Activated T-cell treated with anti-CD3 and anti-CD28 coated beads, Interleukin-2, amount 50 U/mL, for 1 hour (primary cell): ENCODE results near the gene BAZ1B.
"Not testable (repeated sequence)": the region's sequence is repeated elsewhere in the genome, so short reads cannot be mapped to it uniquely, and the experiment has no call there.

Source experiments
- DNase-seq: peaks from one replicate; pipeline ENCODE4 v3.0.0-alpha.2; 2020

Gene BAZ1B, protein sequence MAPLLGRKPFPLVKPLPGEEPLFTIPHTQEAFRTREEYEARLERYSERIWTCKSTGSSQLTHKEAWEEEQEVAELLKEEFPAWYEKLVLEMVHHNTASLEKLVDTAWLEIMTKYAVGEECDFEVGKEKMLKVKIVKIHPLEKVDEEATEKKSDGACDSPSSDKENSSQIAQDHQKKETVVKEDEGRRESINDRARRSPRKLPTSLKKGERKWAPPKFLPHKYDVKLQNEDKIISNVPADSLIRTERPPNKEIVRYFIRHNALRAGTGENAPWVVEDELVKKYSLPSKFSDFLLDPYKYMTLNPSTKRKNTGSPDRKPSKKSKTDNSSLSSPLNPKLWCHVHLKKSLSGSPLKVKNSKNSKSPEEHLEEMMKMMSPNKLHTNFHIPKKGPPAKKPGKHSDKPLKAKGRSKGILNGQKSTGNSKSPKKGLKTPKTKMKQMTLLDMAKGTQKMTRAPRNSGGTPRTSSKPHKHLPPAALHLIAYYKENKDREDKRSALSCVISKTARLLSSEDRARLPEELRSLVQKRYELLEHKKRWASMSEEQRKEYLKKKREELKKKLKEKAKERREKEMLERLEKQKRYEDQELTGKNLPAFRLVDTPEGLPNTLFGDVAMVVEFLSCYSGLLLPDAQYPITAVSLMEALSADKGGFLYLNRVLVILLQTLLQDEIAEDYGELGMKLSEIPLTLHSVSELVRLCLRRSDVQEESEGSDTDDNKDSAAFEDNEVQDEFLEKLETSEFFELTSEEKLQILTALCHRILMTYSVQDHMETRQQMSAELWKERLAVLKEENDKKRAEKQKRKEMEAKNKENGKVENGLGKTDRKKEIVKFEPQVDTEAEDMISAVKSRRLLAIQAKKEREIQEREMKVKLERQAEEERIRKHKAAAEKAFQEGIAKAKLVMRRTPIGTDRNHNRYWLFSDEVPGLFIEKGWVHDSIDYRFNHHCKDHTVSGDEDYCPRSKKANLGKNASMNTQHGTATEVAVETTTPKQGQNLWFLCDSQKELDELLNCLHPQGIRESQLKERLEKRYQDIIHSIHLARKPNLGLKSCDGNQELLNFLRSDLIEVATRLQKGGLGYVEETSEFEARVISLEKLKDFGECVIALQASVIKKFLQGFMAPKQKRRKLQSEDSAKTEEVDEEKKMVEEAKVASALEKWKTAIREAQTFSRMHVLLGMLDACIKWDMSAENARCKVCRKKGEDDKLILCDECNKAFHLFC (N-terminal part only)

DNA sequence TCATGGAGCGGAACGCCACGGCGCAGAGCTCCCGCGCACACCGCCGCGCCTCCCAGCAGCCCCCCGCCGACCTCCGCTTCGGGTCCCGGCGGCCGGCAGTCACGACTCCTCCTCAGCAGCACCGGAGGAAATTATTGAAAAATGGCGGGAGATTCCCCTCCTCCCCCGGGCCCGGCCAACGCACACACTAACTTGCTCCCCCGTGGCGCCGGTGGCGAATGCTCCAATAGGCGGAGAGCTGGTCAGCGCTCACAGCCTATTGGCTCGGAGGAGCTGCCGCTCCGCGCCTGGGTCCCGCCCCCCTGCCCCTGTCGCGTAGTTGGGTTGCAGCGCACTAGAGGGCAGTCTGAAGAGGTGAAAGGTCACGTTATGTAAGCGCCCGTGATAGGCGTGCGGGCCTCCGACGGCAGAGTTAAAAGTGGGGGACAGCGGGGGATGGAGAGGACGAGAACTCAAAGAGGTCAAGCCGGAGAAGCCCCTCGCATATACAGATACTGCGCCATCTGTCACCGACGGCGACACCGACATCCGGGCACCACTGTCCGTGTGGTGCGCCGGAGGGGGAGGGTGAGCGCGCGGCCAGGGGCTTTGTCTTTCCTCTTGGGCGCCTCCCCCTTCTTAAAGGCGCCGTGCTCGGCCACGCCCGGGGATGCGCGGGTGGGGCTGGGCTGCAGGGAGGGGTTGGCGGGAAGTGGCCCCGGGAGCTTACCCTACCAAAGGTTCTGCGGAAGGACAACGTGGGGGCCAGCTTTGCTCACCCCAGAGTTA, at the start of gene BAZ1B:
Gene BAZ1B (minus strand): TSS at position 189 of the 768 bp plus-strand sequence. CDS start 360 bp downstream, outside the sequence.
- peak; percentile 94 for DNase-seq

DNA sequence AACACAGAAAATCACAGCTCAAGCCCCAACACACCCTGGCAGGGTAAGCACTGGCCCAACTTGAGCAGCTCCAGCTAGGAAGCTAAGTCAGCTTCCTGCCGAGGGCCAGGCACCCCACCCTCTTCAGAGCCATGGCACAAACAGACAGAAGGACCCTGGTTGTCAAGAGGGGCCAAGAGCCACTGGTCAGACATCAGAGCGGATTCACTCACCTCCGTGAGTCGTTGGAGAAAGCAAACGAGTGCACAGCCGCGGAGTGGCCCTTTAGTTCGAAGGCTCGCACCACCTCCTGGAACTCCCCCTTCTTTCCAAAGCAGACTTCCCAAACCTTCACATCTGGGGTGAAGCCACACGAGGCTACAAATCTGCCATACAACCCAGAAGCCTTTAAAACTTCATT, 48.9 kb upstream of the BAZ1B start:
- DNase-seq: no peak

DNA sequence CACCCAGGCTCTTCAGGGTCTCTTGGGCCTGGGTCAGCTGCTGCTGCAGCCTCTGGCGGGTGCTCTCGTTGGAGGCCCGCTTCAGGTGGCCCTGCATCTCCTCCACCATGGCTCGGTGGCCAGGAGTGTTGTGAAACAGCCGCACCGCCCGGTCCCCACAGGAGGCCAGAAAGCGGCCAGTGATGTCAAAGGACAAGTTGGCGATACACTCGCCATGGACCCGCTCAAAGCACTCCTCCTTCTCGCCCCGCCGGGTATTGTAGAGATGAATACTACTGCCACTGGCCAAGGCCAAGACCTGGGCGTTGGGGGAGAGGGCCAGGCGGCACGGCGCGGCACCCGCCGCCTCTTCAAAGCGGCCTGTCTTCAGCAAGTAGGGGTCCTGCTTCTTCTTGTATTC, 48.4 kb upstream of the BAZ1B start:
- no peak for DNase-seq

DNA sequence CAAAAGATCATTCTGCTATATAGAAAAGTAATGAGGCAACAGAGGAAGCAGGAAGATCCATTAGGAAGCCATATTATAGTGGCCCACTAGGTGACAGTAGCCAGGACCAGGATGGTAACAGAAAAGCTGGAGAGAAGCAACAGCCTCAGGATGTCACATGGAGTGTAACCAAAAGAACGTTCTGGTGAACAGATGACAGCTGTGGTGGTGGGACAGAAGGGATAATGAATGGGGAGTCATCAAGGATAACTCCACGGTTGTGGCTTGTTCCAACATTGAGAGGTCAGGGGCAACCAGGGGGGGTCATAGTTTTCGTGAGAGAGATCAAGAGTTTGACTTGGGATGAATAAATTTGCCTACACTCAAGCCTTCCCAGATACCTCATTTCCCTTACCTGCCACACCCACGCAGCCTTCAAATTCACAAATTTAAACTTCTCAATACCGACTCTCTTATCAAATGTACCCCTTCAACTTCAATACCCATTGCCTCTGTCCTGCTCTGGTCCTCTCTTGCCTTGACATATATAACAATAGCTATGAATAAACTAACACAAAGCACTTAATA, 47.0 kb upstream of the BAZ1B start:
- no peak for DNase-seq

DNA sequence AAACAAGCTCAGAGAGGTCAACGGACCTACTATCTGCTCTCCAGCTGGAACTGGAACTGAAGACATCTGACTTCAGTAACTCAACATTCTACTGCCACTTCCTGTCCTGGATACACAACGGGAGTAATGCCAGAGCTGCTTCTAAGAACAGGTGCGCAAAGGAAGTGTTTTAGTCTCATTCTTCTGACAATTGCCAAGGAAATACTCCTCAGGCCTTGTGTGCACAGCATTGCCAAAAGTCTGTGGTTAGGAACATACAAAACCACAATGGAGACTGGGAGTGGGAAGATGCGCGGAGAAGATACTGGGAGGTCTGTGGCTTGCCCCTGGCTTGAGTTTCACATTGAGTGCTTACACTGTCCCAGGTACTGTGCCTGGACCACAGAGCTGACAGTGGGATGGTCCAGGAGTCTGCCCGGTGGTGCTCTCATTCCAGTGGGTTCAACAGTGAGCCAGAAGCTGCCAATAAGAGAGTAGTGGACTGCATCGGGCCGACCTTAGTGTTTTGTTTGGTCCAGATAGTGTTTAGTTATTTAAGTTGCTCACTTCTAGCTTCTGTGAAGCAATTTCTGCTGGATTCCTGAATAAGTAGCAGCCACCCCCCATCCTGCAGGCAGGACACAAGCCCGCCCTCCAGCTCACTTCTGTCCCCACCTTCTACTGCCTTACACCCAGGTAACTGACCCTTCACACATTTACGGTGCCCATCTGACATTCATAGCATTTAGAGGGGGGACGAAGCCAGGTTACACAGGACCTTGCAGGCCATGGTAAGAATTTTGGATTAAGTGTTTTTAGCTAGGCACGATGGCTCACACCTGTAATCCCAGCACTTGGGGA, 46.0 kb upstream of the BAZ1B start:
- DNase-seq: no peak

DNA sequence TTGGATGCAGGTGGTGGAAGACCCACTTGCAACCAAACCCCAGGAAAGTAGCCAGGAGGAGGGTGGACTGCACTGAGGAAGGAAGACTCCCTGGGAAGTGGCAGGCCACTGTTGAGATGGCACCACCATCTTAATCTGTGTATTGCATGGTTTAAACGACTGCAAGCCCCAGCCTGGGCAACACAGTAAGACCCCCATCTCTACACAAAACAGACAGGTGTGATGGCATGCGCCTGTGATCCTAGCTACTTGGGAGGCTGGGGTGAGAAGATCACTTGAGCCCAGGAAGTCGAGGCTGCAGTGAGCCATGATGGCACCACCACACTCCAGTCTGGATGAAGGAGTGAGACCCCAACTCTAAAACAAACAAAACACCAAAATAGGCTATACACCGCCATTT, 45.0 kb upstream of the BAZ1B start:
- no peak for DNase-seq

DNA sequence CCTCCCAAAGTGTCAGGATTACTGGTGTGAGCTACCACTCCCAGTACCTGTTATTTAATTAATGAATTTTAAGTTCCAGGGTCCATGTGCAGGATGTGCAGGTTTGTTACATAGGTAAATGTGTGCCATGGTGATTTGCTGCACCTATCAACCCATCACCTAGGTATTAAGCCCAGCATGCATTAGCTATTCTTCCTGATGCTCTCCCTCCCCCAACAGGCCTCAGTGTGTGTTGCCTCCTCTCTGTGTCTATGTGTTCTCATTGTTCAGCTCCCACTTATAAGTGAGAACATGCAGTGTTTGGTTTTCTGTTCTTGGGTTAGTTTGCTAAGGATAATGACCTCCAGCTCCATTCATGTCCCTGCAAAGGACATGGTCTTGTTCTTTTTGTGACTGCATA, 44.3 kb upstream of the BAZ1B start:
- DNase-seq: not testable (repeated sequence)

DNA sequence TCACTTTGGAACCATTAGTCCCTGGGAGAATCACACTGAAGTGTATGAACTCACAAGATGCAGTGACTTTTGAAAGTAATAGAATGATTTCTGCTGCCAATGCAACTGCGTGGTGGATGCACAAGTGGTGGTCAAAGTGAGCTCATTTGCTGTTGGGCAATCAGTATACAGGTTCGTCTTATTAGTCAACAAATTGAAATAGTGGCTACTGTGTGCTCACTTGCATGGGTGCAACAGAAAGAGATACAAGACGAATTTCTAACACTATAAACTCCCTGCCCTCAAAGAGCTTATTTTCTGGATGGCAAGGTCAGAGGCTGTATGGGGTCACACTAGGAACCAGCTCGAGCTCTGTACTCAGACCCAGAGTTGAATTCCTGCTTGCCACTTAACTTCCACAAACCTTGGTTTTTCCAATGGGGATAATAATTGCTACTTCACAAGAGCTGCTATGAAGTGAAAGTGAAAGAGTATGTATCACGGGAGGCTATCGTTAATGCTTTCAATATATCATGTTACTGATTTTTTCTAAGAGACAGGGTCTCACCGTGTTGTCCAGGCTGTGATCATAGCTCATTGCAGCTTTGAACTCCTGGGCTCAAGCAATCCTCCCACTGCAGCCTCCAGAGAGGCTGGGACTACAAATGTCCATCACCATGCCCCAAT, 43.7 kb upstream of the BAZ1B start:
- no peak for DNase-seq

DNA sequence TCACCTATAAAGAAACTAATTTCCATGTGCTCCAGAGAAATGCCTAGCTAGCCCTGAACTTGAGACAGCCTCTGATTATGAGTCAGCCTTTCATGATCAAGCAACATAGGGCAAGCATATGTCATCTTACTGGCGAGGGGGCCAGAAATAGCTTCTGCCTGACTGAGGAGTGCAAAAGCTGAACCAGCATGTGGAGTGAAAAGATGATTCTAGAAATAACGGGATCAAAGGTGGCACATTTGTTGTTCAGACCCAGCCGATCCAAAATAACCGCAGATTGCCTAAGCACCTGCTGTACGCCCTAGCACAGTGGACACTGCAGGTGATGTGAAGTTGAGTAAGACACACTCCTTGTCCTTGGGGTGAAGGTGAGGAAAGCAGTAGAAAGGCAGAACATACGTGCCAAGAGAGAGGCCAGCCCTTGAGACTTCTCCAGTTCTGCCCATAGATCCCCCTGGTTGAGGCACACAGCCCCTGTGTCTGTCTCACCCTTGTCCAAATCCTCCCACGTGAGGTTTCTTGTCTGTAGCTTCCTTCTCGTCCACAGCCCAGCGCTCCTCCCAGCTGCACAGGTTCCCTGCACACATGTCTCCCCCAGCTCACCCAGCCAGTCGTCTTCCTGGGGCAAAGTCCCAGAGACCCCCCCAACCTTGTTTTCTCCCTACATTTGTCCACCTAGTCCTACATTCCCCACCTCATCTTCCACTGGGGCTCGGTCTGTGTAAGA, 38.2 kb upstream of the BAZ1B start:
- DNase-seq: no peak

DNA sequence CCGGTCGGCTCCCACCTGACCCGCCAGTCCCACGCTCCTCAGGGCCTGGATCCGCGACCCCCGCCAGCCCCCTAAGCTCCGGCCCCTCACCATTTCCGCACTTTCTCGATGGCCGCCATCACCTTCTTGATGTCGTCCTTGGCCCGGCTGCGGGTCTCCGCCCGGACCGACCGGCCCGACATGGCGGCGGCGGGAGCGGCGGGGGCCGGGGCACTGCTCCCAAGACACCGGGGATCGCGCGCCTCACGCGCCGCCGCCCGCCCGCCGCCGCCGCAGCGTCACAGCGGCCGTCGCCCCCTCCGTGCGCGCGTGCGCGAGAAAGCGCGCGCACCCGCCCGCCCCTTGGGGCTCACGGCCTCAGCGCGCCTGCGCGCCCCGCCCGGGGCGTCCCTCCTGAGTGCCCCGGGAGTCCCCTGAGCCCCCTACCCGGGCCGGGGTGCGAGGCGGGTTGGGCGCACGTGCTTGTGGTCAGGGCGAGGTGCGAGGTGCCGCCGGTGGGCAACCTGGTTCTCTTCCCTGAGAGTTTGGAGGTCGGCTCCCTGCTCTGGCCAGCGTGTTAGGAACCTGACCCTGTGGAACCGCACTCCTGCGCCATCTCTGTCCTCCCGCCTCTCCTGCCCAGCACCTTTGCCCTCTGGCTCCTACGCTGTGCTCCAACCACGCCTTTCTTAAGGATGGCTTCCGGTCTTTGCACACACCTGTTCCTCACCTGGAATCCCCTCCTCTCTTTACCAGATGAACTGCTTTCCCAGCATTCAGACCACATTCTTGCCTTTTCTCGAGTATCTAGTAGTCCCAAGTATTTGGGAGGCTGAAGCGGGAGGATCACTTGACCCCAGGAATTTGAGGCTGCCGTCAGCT, 35.5 kb upstream of the BAZ1B start, which contains the start of gene BCL7B:
Gene BCL7B (minus strand): TSS at position 294 of the 861 bp plus-strand sequence. CDS start 112 bp downstream, at position 182.
- DNase-seq: peak; percentile 86

DNA sequence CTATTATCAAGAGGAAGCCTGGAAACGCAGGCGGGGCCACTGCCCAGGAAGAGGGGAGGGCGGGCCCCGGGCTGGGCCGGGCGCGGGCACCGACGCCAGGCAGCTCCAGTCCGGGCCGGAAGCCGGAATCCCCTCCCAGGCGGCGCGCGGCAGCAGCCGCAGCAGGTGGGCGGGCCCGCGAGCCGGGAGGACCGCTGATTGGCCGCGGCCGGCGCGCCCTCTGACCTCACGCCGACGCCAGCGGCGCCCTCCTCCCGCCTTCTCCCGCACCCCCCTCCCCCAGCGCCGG, 35.0 kb upstream of the BAZ1B start:
- peak; percentile 91 for DNase-seq

DNA sequence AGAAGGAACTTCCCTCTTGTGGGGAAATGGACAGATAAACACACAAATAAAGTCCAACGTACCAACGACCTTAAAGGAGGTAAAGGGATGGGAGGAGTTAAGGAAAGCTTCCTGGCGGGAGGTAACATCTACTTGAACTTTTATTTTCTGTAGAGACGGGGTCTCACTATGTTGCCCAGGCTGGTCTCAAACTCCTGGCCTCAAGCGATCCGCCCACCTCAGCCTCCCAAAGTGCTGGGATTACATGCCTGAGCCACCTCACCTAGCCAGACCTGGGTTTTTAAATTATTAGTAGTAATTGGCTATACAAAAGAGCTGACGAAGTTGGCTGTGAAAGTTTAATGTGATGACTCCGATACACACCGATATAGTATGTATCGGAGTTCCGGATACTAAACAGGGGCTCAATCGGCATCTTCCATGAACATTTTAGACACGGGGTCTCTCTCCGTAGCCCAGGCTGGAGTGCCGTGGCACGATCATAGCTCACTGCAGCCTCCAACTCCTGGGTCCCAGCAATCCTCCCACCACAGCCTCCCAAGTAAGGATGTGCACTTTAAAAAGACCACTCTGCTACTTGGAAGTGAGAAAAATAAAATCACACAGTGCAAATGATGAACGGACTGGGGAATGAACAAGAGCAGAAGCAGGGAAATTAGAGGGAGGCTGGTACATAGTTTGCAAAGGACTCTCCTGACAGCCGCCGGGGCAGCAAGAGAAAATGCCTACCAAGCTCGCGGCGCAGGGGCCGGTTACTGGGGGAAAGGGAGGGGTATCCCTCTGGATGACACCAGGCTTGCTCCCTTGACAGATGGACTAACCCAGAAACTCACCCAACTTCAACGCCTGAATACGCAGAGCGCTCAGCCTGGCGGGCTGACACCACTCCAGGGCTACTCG, 34.4 kb upstream of the BAZ1B start:
- DNase-seq: no peak

DNA sequence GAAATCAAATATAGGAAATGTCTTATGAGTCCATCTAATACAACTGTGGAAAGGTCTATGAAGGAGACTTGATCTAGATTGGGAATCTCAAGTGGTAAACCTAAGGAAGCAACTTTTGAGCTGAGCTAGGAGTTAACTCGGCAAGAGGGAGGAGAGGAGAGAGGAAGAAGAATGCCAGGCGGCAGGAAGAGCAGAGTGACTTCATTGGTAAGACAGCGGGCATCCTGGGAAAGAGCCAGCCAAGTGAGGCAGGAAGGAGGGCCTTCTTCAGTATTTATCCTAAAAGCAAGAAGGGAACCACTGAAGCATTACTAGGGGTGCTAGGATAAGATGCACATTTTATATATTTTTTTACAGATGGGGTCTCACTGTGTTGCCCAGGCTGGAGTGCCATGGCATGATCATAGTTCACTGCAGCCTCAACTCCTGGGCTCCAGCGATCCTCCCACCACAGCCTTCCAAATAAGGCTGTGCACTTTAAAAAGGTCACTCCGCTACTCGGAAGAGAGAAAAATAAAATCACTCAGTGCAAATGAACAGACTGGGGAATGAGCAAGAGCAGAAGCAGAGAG, 33.4 kb upstream of the BAZ1B start:
- no peak for DNase-seq

DNA sequence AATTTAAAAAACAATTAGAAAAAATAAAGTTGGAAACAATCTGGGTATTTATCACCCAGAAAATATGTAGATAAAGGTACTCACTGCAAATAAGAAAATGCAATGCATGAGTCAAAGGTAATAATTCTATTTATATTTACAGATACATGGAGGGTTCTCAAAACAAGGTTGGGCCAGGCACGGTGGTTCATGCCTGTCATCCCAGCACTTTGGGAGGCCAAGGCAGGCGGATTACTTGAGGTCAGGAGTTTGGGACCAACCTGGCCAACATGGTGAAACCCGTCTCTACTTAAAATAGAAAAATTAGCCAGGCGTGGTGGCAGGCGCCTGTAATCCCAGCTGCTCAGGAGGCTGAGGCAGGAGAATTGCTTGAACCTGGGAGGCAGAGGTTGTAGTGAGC, 28.0 kb upstream of the BAZ1B start:
- DNase-seq: not testable (repeated sequence)

DNA sequence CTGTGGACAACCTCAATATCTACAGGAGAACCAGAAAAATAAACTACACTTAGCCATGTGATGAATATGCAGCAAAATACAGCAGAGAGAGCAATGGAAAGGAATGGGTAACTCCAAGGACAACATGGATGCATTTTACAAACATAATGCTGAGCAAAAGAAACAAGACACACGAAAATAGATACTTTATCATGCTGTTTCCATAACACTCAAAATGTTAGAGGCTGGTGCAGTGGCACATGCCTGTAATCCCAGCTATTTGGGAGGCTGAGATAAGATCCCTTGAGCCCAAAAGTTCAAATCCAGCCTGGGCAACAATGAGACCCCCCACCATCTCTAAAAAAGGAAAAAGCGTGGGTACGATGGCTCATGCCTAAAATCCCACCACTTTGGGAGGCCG, 27.1 kb upstream of the BAZ1B start:
- DNase-seq: no peak

DNA sequence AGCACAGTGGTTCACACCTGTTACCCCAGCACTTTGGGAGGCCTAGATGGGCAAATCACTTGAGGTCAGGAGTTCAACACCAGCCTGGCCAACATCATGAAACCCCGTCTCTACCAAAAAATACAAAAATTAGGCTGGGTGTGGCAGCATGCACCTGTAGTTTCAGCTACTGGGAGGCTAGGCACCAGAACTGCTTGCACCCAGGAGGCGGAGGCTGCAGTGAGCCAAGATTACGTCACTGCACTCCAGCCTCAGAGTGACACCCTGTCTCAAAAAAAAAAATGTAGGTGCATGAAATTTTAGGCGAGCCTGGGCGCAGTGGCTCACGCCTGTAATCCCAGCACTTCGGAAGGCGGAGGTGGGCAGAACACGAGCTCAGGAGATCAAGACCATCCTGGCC, 25.7 kb upstream of the BAZ1B start:
- no peak for DNase-seq

DNA sequence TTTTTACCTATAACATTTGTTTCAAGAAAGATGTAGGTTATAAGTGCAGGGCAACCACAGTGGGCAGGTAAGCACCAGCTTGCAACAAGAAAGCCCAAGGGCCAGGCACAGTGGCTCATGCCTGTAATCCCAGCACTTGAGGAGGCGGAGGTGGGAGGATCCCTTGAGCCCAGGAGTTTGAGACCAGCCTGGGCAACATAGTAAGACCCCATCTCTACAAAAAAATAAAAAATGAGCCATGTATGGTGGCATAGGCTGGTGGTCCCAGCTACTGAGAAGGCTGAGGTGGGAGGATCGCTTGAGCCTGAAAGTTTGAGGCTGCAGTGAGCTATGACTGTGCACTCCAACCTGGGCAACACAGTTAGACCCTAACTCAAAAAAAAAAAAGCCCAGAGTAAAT, 22.6 kb upstream of the BAZ1B start:
- DNase-seq: no peak

DNA sequence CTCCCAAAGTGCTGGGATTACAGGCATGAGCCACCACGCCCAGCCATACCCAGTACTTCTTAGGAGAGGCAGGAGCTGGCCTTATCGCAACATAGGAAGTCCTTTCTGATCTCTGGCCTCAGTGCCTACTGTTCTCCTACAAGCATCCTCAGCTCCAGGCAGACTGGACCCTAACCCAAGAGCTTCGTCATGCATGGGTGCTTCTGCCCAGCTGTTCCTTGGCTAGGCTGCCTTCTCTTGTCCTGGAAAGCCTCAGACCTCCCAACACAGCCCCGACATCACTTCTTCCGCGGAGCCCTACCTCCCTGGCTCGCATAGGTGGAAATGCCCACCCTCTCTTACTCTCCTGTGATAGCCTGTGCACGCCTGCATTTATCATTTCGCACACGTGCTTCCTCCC, 19.6 kb upstream of the BAZ1B start:
- no peak for DNase-seq
